Sigmoid colon (tissue), 7 donors: Measurements from ENCODE around the gene CSTB. TPM values are rescaled to one million over a fixed set of nuclear protein-coding genes. Genes with fewer than 3 reads are reported as not detected.

ENCODE experiments used
- DNase-seq: peaks from one replicate; pipeline ENCODE4 v3.0.0-alpha.2; 2019
- H3K27ac ChIP-seq, 4 donors: fragments of 200-600 bp; sonication (generic); one replicate each; pipeline ENCODE4 v1.5.1; 2016 to 2019; ENCODE audit warnings: mild to moderate bottlenecking in 1 of 4
- H3K27me3 ChIP-seq, 3 donors: fragments of 200-600 bp; sonication (generic); one replicate each; pipeline ENCODE4 v1.5.1; 2019; ENCODE audit warnings: mild to moderate bottlenecking in 1 of 3
- H3K36me3 ChIP-seq, 4 donors: fragments of 200-600 bp; sonication (generic); one replicate each; pipeline ENCODE4 v1.5.1; 2016 to 2019
- H3K4me1 ChIP-seq, 4 donors: fragments of 200-600 bp; sonication (generic); one replicate each; pipeline ENCODE4 v1.5.1; 2017 to 2019
- H3K4me3 ChIP-seq, 4 donors: fragments of 200-600 bp; sonication (generic); one replicate each; pipeline ENCODE4 v1.5.1; 2017 to 2019; ENCODE audit warnings: mild to moderate bottlenecking in 2 of 4, moderate library complexity in 1 of 4
- H3K9me3 ChIP-seq, 4 donors: fragments of 200-600 bp in 3 of 4; sonication (generic) in 3 of 4; one replicate each; pipeline versions ENCODE4 v1.5.1 to v1.6.1; 2013 to 2019
- CTCF ChIP-seq, 4 experiments: fragments of 450-650 bp in 3 of 4; fragments of 200-600 bp in 1 of 4; IDR thresholded peaks; one replicate each; pipeline ENCODE4 v1.5.1; 2016 to 2019; ENCODE audit warnings: antibody characterized with exemption in 4 of 4, mild to moderate bottlenecking in 3 of 4, moderate library complexity in 2 of 4
- EP300 ChIP-seq, 4 donors: sonication (generic); formaldehyde crosslinking; IDR thresholded peaks; one replicate each; pipeline ENCODE4 v1.6.1; 2017; ENCODE audit warnings: antibody characterized with exemption in 4 of 4
- POLR2A ChIP-seq, 2 donors: fragments of 450-650 bp; IDR thresholded peaks; one replicate each; pipeline ENCODE4 v1.6.1; 2016; ENCODE audit warnings: antibody characterized with exemption in 2 of 2, mild to moderate bottlenecking in 2 of 2, moderate library complexity in 2 of 2
- POLR2AphosphoS5 ChIP-seq, 4 donors: sonication (generic); formaldehyde crosslinking; IDR thresholded peaks; one replicate each; pipeline ENCODE4 v1.6.1; 2017; ENCODE audit warnings: antibody characterized with exemption in 4 of 4
- WGBS, 2 donors: extraction: QIAGEN DNeasy Blood & Tissue Kit; methylation state at CpG; one replicate each; pipeline ENCODE4 v1.1.7; 2013; 5-methylcytosine and 5-hydroxymethylcytosine counted together
- intact Hi-C: fragments of 100-400 bp; cut with DNase I; formaldehyde crosslinking; loops from one replicate; pipeline ENCODE4 v1.15.1; 2023
- polyA plus RNA-seq, 3 donors: library from polyadenylated mRNA; stranded (reverse); fragments of 200-250 nt; gene quantifications; one replicate each; pipeline ENCODE4 v1.2.3, GENCODE V29; 2013
- total RNA-seq, 4 donors: library from RNA; depleted of rRNA; stranded (reverse); fragments of >200 nt; gene quantifications; one replicate each; pipeline ENCODE4 v1.1.0, GENCODE V29; 2016
- donor health status: healthy with polysubstance abuse.
- donor health status: Bipolar disorder and iron deficiency.
- donor health status: healthy.

CSTB gene
- total and polyA plus RNA-seq, 7 donors, result 7.1 to 167 (median 9.7) TPM

- TF ChIP-seq EP300 (IDR thresholded peaks at IDR 0.05) (no peak), CTCF (IDR thresholded peaks at IDR 0.05) (no peak), POLR2A (IDR thresholded peaks at IDR 0.05) (no peak), POLR2AphosphoS5 (IDR thresholded peaks at IDR 0.05) (no peak)
- Histone ChIP-seq H3K4me1 (peaks cover 0 to 21% (median 13%) of the 10 kb centered on the region in 4 donors), H3K27me3 (no peaks in the 10 kb centered on the region), H3K4me3 (no peak overlapping the region), H3K9me3 (no peaks in the 10 kb centered on the region), H3K27ac (no peak overlapping the region), H3K36me3 (peaks cover 9 to 17% (median 14%) of the 10 kb centered on the region in 4 donors)
- 97 to 98% methylated on average over 5 of the region's 5 CpGs for WGBS, 2 donors
- DNase-seq, result no peak
- intact Hi-C loops, result loop anchor here (2.0 kb wide), 2 partner anchors 49 to 59 kb away; partner anchors contain the start of gene PDXK
Measured at GRCh38 chr21:43777953-43778352, 1.8 kb upstream of the CSTB start.

GRCh38 chr21:43775190-43775589 lies 918 bp downstream of the CSTB start:
- Histone ChIP-seq H3K9me3 (no peaks in the 10 kb centered on the region), H3K27ac (peak overlapping the region; percentile 82 to 93 (median 91)), H3K36me3 (peaks cover 9 to 22% (median 14%) of the 10 kb centered on the region in 4 donors), H3K4me1 (peaks cover 0 to 21% (median 13%) of the 10 kb centered on the region in 4 donors), H3K27me3 (no peaks in the 10 kb centered on the region), H3K4me3 (peak overlapping the region; percentile 50 to 97 (median 80))
- intact Hi-C loops, result no loop called here
- no peak for TF ChIP-seq EP300 (IDR thresholded peaks at IDR 0.05)
- no peak for TF ChIP-seq POLR2A (IDR thresholded peaks at IDR 0.05)
- TF ChIP-seq CTCF (IDR thresholded peaks at IDR 0.05), result no peak
- TF ChIP-seq POLR2AphosphoS5 (IDR thresholded peaks at IDR 0.05), result no peak
- 69 to 87% methylated on average over 12 of the region's 12 CpGs for WGBS, 2 donors
- DNase-seq, result no peak

GRCh38 chr21:43774163-43774562 lies 1.9 kb downstream of the CSTB start:
- Histone ChIP-seq H3K27me3 (no peaks in the 10 kb centered on the region), H3K36me3 (peaks cover 9 to 22% (median 14%) of the 10 kb centered on the region in 4 donors), H3K9me3 (no peaks in the 10 kb centered on the region), H3K27ac (no peak overlapping the region), H3K4me3 (no peak overlapping the region), H3K4me1 (peaks cover 0 to 21% (median 13%) of the 10 kb centered on the region in 4 donors)
- intact Hi-C loops, result no loop called here
- TF ChIP-seq POLR2A (IDR thresholded peaks at IDR 0.05) (no peak), EP300 (IDR thresholded peaks at IDR 0.05) (no peak)
- 97% methylated on average over 10 of the region's 10 CpGs for WGBS, 2 donors
- DNase-seq, result no peak

- TF ChIP-seq EP300 (IDR thresholded peaks at IDR 0.05), result no peak
- no peak for TF ChIP-seq POLR2A (IDR thresholded peaks at IDR 0.05)
- TF ChIP-seq CTCF (IDR thresholded peaks at IDR 0.05), result no peak
- TF ChIP-seq POLR2AphosphoS5 (IDR thresholded peaks at IDR 0.05), result no peak
- H3K4me3 ChIP-seq, result no peak overlapping the region
- H3K9me3 ChIP-seq, result no peaks in the 10 kb centered on the region
- peaks cover 9 to 22% (median 14%) of the 10 kb centered on the region in 4 donors for H3K36me3 ChIP-seq
- intact Hi-C loops, result no loop called here
- peaks cover 0 to 34% (median 23%) of the 10 kb centered on the region in 4 donors for H3K4me1 ChIP-seq
- H3K27ac ChIP-seq, result no peak overlapping the region
- H3K27me3 ChIP-seq, result no peaks in the 10 kb centered on the region
- 73 to 83% methylated on average over 6 of the region's 6 CpGs for WGBS, 2 donors
- no peak for DNase-seq
Measured at GRCh38 chr21:43772425-43772821, 3.7 kb downstream of the CSTB start.

GRCh38 chr21:43771698-43772424 lies 4.2 kb downstream of the CSTB start:
- H3K36me3 ChIP-seq, result peaks cover 9 to 22% (median 14%) of the 10 kb centered on the region in 4 donors
- H3K27ac ChIP-seq, result no peak overlapping the region
- no peak for TF ChIP-seq CTCF (IDR thresholded peaks at IDR 0.05)
- no peak for TF ChIP-seq POLR2A (IDR thresholded peaks at IDR 0.05)
- no peak for TF ChIP-seq POLR2AphosphoS5 (IDR thresholded peaks at IDR 0.05)
- no peak for TF ChIP-seq EP300 (IDR thresholded peaks at IDR 0.05)
- DNase-seq, result no peak
- H3K27me3 ChIP-seq, result no peaks in the 10 kb centered on the region
- H3K4me3 ChIP-seq, result no peak overlapping the region
- intact Hi-C loops, result no loop called here
- H3K9me3 ChIP-seq, result no peaks in the 10 kb centered on the region
- H3K4me1 ChIP-seq, result peaks cover 0 to 35% (median 26%) of the 10 kb centered on the region in 4 donors
- WGBS, 2 donors, result 84 to 87% methylated on average over 13 of the region's 13 CpGs
